Measurements from ENCODE around the gene FHIT. TPM values are rescaled to one million over a fixed set of nuclear protein-coding genes. Genes with fewer than 3 reads are reported as not detected.
"Not testable (repeated sequence)": the region's sequence is repeated elsewhere in the genome, so short reads cannot be mapped to it uniquely, and the experiment has no call there.

FHIT gene
- total RNA-seq, 1 experiment from 2014 or later: 9.8 TPM

- Histone ChIP-seq H3K9me3 (ENCODE audit: insufficient read depth, low read depth) (no peaks in the 10 kb centered on the region), H3K27ac (no peak overlapping the region), H3K9me2 (ENCODE audit: insufficient read depth) (no peaks in the 10 kb centered on the region), H3K27me3 (ENCODE audit: insufficient read depth, low read depth) (no peaks in the 10 kb centered on the region), H2AFZ (no peak overlapping the region), H3F3A (ENCODE audit: insufficient read depth, low read depth) (no peaks in the 10 kb centered on the region), H3K79me2 (ENCODE audit: low read depth) (no peaks in the 10 kb centered on the region), H4K20me1 (ENCODE audit: insufficient read depth) (no peaks in the 10 kb centered on the region), H3K36me3 (ENCODE audit: low read depth) (no peaks in the 10 kb centered on the region), H3K4me2 (no peak overlapping the region), H3K4me3 (no peak overlapping the region), H3K4me1 (replicated peaks; ENCODE audit: insufficient read depth) (no peaks in the 10 kb centered on the region)
- intact Hi-C loops (cut with micrococcal nuclease; ENCODE audit: unreplicated experiment): no loop called here
- DNase-seq: no peak
- TF ChIP-seq EZH2 (IDR thresholded peaks at IDR 0.05; ENCODE audit: low read depth) (no peak), CTCF (conservative IDR thresholded peaks at IDR 0.05) (no peak)
- ChIA-PET POLR2A (ENCODE audit: unreplicated experiment) (no interaction called here), CTCF (no interaction called here)
- no TSS peak for BruUV-seq (replicated peaks)
These were observed 708.3 kb downstream of the FHIT start for GRCh38 chr3:60542995-60543394.

DNA sequence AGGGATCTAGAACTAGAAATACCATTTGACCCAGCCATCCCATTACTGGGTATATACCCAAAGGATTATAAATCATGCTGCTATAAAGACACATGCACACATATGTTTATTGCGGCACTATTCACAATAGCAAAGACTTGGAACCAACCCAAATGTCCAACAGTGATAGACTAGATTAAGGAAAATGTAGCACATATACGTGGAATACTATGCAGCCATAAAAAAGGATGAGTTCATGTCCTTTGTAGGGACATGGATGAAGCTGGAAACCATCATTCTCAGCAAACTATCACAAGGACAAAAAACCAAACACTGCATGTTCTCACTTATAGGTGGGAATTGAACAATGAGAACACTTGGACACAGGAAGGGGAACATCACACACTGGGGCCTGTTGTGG lies 711.9 kb downstream of the FHIT start:
- H3K79me2 ChIP-seq (ENCODE audit: low read depth); H4K20me1 ChIP-seq (ENCODE audit: insufficient read depth); H3K36me3 ChIP-seq (ENCODE audit: low read depth); H3K9me3 ChIP-seq (ENCODE audit: insufficient read depth, low read depth); DNase-seq; H3F3A ChIP-seq (ENCODE audit: insufficient read depth, low read depth); POLR2A ChIA-PET (ENCODE audit: unreplicated experiment); H3K9me2 ChIP-seq (ENCODE audit: insufficient read depth); H3K4me1 ChIP-seq (replicated peaks; ENCODE audit: insufficient read depth); BruUV-seq (replicated peaks); H2AFZ ChIP-seq; H3K4me2 ChIP-seq; H3K27ac ChIP-seq; intact Hi-C loops (cut with micrococcal nuclease; ENCODE audit: unreplicated experiment); H3K4me3 ChIP-seq; H3K27me3 ChIP-seq (ENCODE audit: insufficient read depth, low read depth); CTCF ChIA-PET: not testable (repeated sequence)

- H4K20me1 ChIP-seq (ENCODE audit: insufficient read depth): no peaks in the 10 kb centered on the region
- H3K4me2 ChIP-seq: no peak overlapping the region
- no TSS peak for BruUV-seq (replicated peaks)
- H3F3A ChIP-seq (ENCODE audit: insufficient read depth, low read depth): no peaks in the 10 kb centered on the region
- no peak overlapping the region for H3K4me3 ChIP-seq
- H3K36me3 ChIP-seq (ENCODE audit: low read depth): no peaks in the 10 kb centered on the region
- DNase-seq: no peak
- H3K27ac ChIP-seq: no peak overlapping the region
- no peaks in the 10 kb centered on the region for H3K9me2 ChIP-seq (ENCODE audit: insufficient read depth)
- TF ChIP-seq CTCF (conservative IDR thresholded peaks at IDR 0.05) (no peak), EZH2 (IDR thresholded peaks at IDR 0.05; ENCODE audit: low read depth) (no peak)
- H3K4me1 ChIP-seq (replicated peaks; ENCODE audit: insufficient read depth): no peaks in the 10 kb centered on the region
- intact Hi-C loops (cut with micrococcal nuclease; ENCODE audit: unreplicated experiment): no loop called here
- H2AFZ ChIP-seq: no peak overlapping the region
- H3K9me3 ChIP-seq (ENCODE audit: insufficient read depth, low read depth): no peaks in the 10 kb centered on the region
- POLR2A ChIA-PET (ENCODE audit: unreplicated experiment): no interaction called here
- CTCF ChIA-PET: no interaction called here
- no peaks in the 10 kb centered on the region for H3K27me3 ChIP-seq (ENCODE audit: insufficient read depth, low read depth)
- no peaks in the 10 kb centered on the region for H3K79me2 ChIP-seq (ENCODE audit: low read depth)
These were observed 714.8 kb downstream of the FHIT start for GRCh38 chr3:60536420-60536819.

DNA sequence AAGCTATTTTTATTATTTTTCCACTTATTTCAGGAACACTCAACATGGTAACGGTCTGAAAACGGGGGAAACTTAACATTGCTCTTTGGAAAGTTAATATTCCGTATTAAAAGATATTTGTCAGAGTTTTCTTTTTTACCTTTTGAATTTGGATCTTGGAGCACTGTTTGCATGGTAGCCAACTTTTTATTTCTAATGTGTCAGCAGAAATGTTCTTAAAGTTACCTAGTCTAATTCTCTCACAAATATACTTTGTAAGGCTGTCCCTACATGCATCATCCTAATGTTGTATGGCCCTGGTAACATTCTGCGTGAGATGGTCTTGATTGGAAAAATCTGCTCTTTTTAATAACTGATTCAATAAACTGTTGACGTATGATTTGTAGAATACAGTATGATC lies 719.5 kb downstream of the FHIT start:
- Histone ChIP-seq H2AFZ (no peak overlapping the region), H3K9me2 (ENCODE audit: insufficient read depth) (no peaks in the 10 kb centered on the region), H3K79me2 (ENCODE audit: low read depth) (no peaks in the 10 kb centered on the region), H3K4me1 (replicated peaks; ENCODE audit: insufficient read depth) (no peaks in the 10 kb centered on the region), H3K36me3 (ENCODE audit: low read depth) (no peaks in the 10 kb centered on the region), H3K27me3 (ENCODE audit: insufficient read depth, low read depth) (no peaks in the 10 kb centered on the region), H3F3A (ENCODE audit: insufficient read depth, low read depth) (no peaks in the 10 kb centered on the region), H3K4me2 (no peak overlapping the region), H3K4me3 (no peak overlapping the region), H3K27ac (no peak overlapping the region), H4K20me1 (ENCODE audit: insufficient read depth) (no peaks in the 10 kb centered on the region), H3K9me3 (ENCODE audit: insufficient read depth, low read depth) (no peaks in the 10 kb centered on the region)
- POLR2A ChIA-PET (ENCODE audit: unreplicated experiment): no interaction called here
- CTCF ChIA-PET: no interaction called here
- BruUV-seq (replicated peaks): no TSS peak
- intact Hi-C loops (cut with micrococcal nuclease; ENCODE audit: unreplicated experiment): no loop called here
- no peak for TF ChIP-seq CTCF (conservative IDR thresholded peaks at IDR 0.05)
- TF ChIP-seq EZH2 (IDR thresholded peaks at IDR 0.05; ENCODE audit: low read depth): no peak
- DNase-seq: no peak

Measured in PC-9 (cell line).